H9 (cell line): Measurements from ENCODE around the gene PLA2G2C. TPM values are rescaled to one million over a fixed set of nuclear protein-coding genes. Genes with fewer than 3 reads are reported as not detected.

Experiments
- DNase-seq: peaks from one replicate; pipeline ENCODE4 v3.0.0-alpha.2; 2017
- H2AFZ ChIP-seq: one replicate; pipeline ENCODE4 v1.6.1; 2013; ENCODE audit warnings: mild to moderate bottlenecking, low read length, control low read depth, moderate library complexity
- H2AK5ac ChIP-seq: 2 replicates; pipeline ENCODE4 v1.6.1; 2013; ENCODE audit warnings: low read length, control low read depth, mixed read lengths; ENCODE audit not compliant: insufficient read length
- H2BK120ac ChIP-seq: one replicate; pipeline ENCODE4 v1.6.1; 2013; ENCODE audit warnings: low read depth, mild to moderate bottlenecking, low read length, control low read depth, inconsistent platforms; ENCODE audit not compliant: poor library complexity, severe bottlenecking
- H2BK12ac ChIP-seq: 2 replicates; pipeline ENCODE4 v1.6.1; 2013; ENCODE audit warnings: low read length, control low read depth, mixed read lengths, low read depth; ENCODE audit not compliant: insufficient read length
- H2BK15ac ChIP-seq: 2 replicates; pipeline ENCODE4 v1.6.1; 2013; ENCODE audit warnings: low read depth, low read length, control low read depth
- H2BK20ac ChIP-seq: one replicate; pipeline ENCODE4 v1.6.1; 2013; ENCODE audit warnings: low read depth, mild to moderate bottlenecking, low read length, control low read depth, inconsistent platforms; ENCODE audit not compliant: poor library complexity, severe bottlenecking
- H2BK5ac ChIP-seq: 2 replicates; pipeline ENCODE4 v1.6.1; 2013; ENCODE audit warnings: low read length, control low read depth, mixed read lengths; ENCODE audit not compliant: insufficient read length
- H3K14ac ChIP-seq: 2 replicates; pipeline ENCODE4 v1.6.1; 2013; ENCODE audit warnings: low read length, control low read depth; ENCODE audit not compliant: insufficient read depth
- H3K18ac ChIP-seq: 2 replicates; pipeline ENCODE4 v1.6.1; 2013; ENCODE audit warnings: low read depth, mild to moderate bottlenecking, mixed read lengths, low read length, control low read depth; ENCODE audit not compliant: insufficient read length
- H3K23ac ChIP-seq: 2 replicates; pipeline ENCODE4 v1.6.1; 2013; ENCODE audit warnings: low read length, control low read depth, mixed read lengths, low read depth; ENCODE audit not compliant: insufficient read length
- H3K23me2 ChIP-seq: 2 replicates; pipeline ENCODE4 v1.6.1; 2013; ENCODE audit warnings: low read depth, mild to moderate bottlenecking, mixed read lengths, low read length, control low read depth; ENCODE audit not compliant: insufficient read length, poor library complexity, severe bottlenecking
- H3K27ac ChIP-seq: 2 replicates; pipeline ENCODE4 v1.5.1; 2013; ENCODE audit warnings: low read length, control low read depth, mixed read lengths, low read depth; ENCODE audit not compliant: insufficient read length
- H3K27me3 ChIP-seq: 2 replicates; pipeline ENCODE4 v1.6.1; 2013; ENCODE audit warnings: low read length, control low read depth, inconsistent platforms; ENCODE audit not compliant: insufficient read depth
- H3K4ac ChIP-seq: 2 replicates; pipeline ENCODE4 v1.6.1; 2013; ENCODE audit warnings: low read depth, mild to moderate bottlenecking, control low read depth, inconsistent platforms, low read length, moderate library complexity
- H3K4me1 ChIP-seq: 2 replicates; pipeline ENCODE4 v1.6.1; 2013; ENCODE audit warnings: low read length, control low read depth, inconsistent platforms; ENCODE audit not compliant: insufficient read depth
- H3K4me2 ChIP-seq: 2 replicates; pipeline ENCODE4 v1.6.1; 2013; ENCODE audit warnings: low read length, control low read depth, mixed read lengths; ENCODE audit not compliant: insufficient read length, insufficient read depth
- H3K56ac ChIP-seq: 2 replicates; pipeline ENCODE4 v1.6.1; 2013; ENCODE audit warnings: low read depth, mild to moderate bottlenecking, mixed read lengths, low read length, control low read depth; ENCODE audit not compliant: insufficient read length
- H3K79me1 ChIP-seq: 2 replicates; pipeline ENCODE4 v1.6.1; 2013; ENCODE audit warnings: low read depth, mild to moderate bottlenecking, moderate library complexity, low read length, control low read depth, inconsistent platforms; ENCODE audit not compliant: insufficient read depth, poor library complexity, severe bottlenecking
- H3K79me2 ChIP-seq: 2 replicates; pipeline ENCODE4 v1.6.1; 2013; ENCODE audit warnings: low read length, control low read depth, inconsistent platforms; ENCODE audit not compliant: insufficient read depth
- H3K9ac ChIP-seq: 2 replicates; pipeline ENCODE4 v1.6.1; 2013; ENCODE audit warnings: low read length, control low read depth, mixed read lengths; ENCODE audit not compliant: insufficient read length; ENCODE audit errors: extremely low read depth
- H3K9me3 ChIP-seq: one replicate; pipeline ENCODE4 v1.6.1; 2013; ENCODE audit warnings: low read depth, low read length, inconsistent platforms; ENCODE audit not compliant: control insufficient read depth
- H3T11ph ChIP-seq: one replicate; pipeline ENCODE4 v1.6.1; 2013; ENCODE audit warnings: mild to moderate bottlenecking, low read length, control low read depth, inconsistent platforms
- H4K20me1 ChIP-seq: one replicate; pipeline ENCODE4 v1.6.1; 2013; ENCODE audit not compliant: control insufficient read depth, insufficient read length, insufficient read depth
- H4K5ac ChIP-seq: 2 replicates; pipeline ENCODE4 v1.6.1; 2013; ENCODE audit warnings: low read depth, mild to moderate bottlenecking, mixed read lengths, low read length, control low read depth; ENCODE audit not compliant: insufficient read length
- H4K8ac ChIP-seq: replicated peaks from 2 replicates; pipeline ENCODE4 v1.6.1; 2013; ENCODE audit warnings: low read length, control low read depth, mixed read lengths, low read depth; ENCODE audit not compliant: insufficient read length
- H4K91ac ChIP-seq: 2 replicates; pipeline ENCODE4 v1.6.1; 2013; ENCODE audit warnings: low read depth, mild to moderate bottlenecking, moderate library complexity, mixed read lengths, low read length, control low read depth; ENCODE audit not compliant: insufficient read length
- H3K27ac Mint-ChIP-seq, 3 experiments: 2 replicates in 2 of 3; 3 replicates in 1 of 3; pipeline ENCODE4 v1.8.0; 2020 to 2021; ENCODE audit warnings: mixed read lengths in 3 of 3, mild to moderate bottlenecking in 1 of 3, moderate library complexity in 1 of 3
- H3K27me3 Mint-ChIP-seq: 2 replicates; pipeline ENCODE4 v1.8.0; 2021; ENCODE audit warnings: low read depth, mild to moderate bottlenecking, moderate library complexity, mixed read lengths
- H3K36me3 Mint-ChIP-seq, 3 experiments: 2 replicates in 2 of 3; 3 replicates in 1 of 3; pipeline ENCODE4 v1.8.0; 2020 to 2021; ENCODE audit warnings: low read depth in 3 of 3, mixed read lengths in 3 of 3; ENCODE audit not compliant: insufficient read depth in 1 of 3
- H3K4me1 Mint-ChIP-seq, 2 experiments: 2 replicates each; pipeline ENCODE4 v1.8.0; 2020; ENCODE audit warnings: mixed read lengths in 2 of 2
- H3K4me3 Mint-ChIP-seq, 2 experiments: 2 replicates in 1 of 2; 3 replicates in 1 of 2; pipeline ENCODE4 v1.8.0; 2020 to 2021; ENCODE audit warnings: mild to moderate bottlenecking in 2 of 2, mixed read lengths in 2 of 2, moderate library complexity in 1 of 2
- H3K9me3 Mint-ChIP-seq, 2 experiments: 2 replicates in 1 of 2; 3 replicates in 1 of 2; pipeline ENCODE4 v1.8.0; 2020; ENCODE audit warnings: mild to moderate bottlenecking in 2 of 2, mixed read lengths in 2 of 2, moderate library complexity in 1 of 2
- WGBS: extraction: QIAGEN DNeasy Blood & Tissue Kit; methylation state at CpG from one replicate; pipeline ENCODE4 v1.1.7; 2013; ENCODE audit warnings: missing lambda C conversion rate, low lambda C conversion rate, mixed read lengths; ENCODE audit not compliant: insufficient read length; ENCODE audit errors: extremely low coverage; 5-methylcytosine and 5-hydroxymethylcytosine counted together
- total RNA-seq: library from RNA; stranded (reverse); gene quantifications from 2 replicates; pipeline ENCODE4 v1.2.1, GENCODE V29; 2021
- TF ChIP-seq, protein P1 (sequence below): fragments of 200-600 bp; sonication (generic); conservative IDR thresholded peaks from 3 replicates; pipeline ENCODE4 v1.8.0; 2021; ENCODE audit warnings: antibody characterized with exemption, mild to moderate bottlenecking

Gene PLA2G2C
- total RNA-seq, 1 experiment from 2014 or later, result not detected

DNA sequence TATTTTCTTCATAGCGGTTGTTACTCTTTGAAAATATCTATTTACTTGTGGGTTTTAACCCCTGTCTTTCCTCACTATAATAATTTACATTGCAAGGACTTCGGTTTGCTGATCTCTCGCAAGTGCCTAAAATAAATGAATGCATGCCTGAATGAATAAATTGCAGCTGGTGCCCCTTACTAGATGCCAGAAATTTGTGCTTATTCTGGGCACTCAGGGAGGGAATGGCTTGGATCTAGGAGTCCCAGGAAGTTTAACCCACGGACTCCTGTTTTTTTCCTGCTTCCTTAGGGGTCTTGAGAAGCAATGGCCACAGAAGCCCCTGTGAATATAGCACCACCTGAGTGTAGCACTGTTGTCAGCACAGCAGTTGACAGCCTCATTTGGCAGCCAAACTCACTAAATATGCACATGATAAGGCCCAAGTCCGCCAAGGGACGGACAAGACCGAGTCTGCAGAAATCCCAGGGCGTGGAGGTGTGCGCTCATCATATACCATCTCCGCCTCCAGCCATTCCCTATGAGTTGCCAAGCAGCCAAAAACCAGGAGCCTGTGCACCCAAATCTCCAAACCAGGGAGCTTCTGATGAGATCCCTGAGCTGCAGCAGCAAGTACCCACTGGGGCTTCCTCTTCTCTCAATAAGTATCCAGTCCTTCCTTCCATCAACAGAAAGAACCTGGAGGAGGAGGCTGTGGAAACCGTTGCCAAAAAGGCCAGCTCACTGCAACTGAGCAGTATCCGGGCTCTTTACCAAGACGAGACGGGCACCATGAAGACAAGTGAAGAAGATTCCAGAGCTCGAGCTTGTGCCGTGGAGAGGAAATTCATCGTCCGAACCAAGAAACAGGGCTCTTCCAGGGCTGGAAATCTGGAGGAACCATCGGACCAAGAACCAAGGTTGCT lies 4.2 kb upstream of the PLA2G2C start:
- no peak overlapping the region for H2BK12ac ChIP-seq
- no peak overlapping the region for H4K91ac ChIP-seq
- TF ChIP-seq, protein P1, sequence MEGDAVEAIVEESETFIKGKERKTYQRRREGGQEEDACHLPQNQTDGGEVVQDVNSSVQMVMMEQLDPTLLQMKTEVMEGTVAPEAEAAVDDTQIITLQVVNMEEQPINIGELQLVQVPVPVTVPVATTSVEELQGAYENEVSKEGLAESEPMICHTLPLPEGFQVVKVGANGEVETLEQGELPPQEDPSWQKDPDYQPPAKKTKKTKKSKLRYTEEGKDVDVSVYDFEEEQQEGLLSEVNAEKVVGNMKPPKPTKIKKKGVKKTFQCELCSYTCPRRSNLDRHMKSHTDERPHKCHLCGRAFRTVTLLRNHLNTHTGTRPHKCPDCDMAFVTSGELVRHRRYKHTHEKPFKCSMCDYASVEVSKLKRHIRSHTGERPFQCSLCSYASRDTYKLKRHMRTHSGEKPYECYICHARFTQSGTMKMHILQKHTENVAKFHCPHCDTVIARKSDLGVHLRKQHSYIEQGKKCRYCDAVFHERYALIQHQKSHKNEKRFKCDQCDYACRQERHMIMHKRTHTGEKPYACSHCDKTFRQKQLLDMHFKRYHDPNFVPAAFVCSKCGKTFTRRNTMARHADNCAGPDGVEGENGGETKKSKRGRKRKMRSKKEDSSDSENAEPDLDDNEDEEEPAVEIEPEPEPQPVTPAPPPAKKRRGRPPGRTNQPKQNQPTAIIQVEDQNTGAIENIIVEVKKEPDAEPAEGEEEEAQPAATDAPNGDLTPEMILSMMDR, result no peak
- no peaks in the 10 kb centered on the region for H3K79me2 ChIP-seq
- no peaks in the 10 kb centered on the region; the same call in 1 of the 2 replicates for H3K27me3 ChIP-seq
- no peak overlapping the region for H3T11ph ChIP-seq
- no peak overlapping the region for H3K23ac ChIP-seq
- H3K4me2 ChIP-seq, result no peak overlapping the region
- no peak overlapping the region for H4K5ac ChIP-seq
- no peak for DNase-seq
- peak overlapping the region in 1 of 3 experiments; percentile 10; a peak in 1 of 7 replicates for H3K27ac Mint-ChIP-seq
- peaks cover 24 to 26% of the 10 kb centered on the region in 2 experiments for H3K4me1 Mint-ChIP-seq
- WGBS, result no CpG with 5 or more reads among the region's 19 CpGs
- no peak overlapping the region for H2AK5ac ChIP-seq
- no peak overlapping the region for H3K9ac ChIP-seq
- no peaks in the 10 kb centered on the region for H4K20me1 ChIP-seq
- H3K9me3 ChIP-seq, result no peaks in the 10 kb centered on the region
- H3K9me3 Mint-ChIP-seq, result no peaks in the 10 kb centered on the region
- H3K36me3 Mint-ChIP-seq, result no peaks in the 10 kb centered on the region; a peak in 1 of 7 replicates
- H2AFZ ChIP-seq, result no peak overlapping the region
- H3K14ac ChIP-seq, result no peak overlapping the region
- H2BK120ac ChIP-seq, result no peak overlapping the region
- H4K8ac ChIP-seq, result no peak overlapping the region
- H3K79me1 ChIP-seq, result no peaks in the 10 kb centered on the region
- no peak overlapping the region for H3K27ac ChIP-seq
- H2BK20ac ChIP-seq, result no peak overlapping the region
- H3K4me1 ChIP-seq, result 0 out of 2 replicates have a peak, but pooled peaks cover 3% of the 10 kb centered on the region
- no peak overlapping the region for H3K4ac ChIP-seq
- no peak overlapping the region for H2BK15ac ChIP-seq
- H2BK5ac ChIP-seq, result no peak overlapping the region
- peaks cover 6% of the 10 kb centered on the region for H3K23me2 ChIP-seq
- H3K27me3 Mint-ChIP-seq, result peaks cover 67% of the 10 kb centered on the region
- H3K4me3 Mint-ChIP-seq, result no peak overlapping the region
- H3K18ac ChIP-seq, result no peak overlapping the region
- no peak overlapping the region for H3K56ac ChIP-seq
